KMS-11 (cell line): ENCODE data around the gene TAB2.

Experiments used
- H2AFZ ChIP-seq: fragments of 200-600 bp; sonication (generic); 2 replicates; pipeline ENCODE4 v1.6.1; 2016; ENCODE audit warnings: antibody characterized with exemption, mixed run types, low read depth
- H3K27ac ChIP-seq: fragments of 200-600 bp; sonication (generic); 2 replicates; pipeline ENCODE4 v1.6.1; 2016; ENCODE audit warnings: mild to moderate bottlenecking, mixed run types
- H3K27me3 ChIP-seq: fragments of 200-600 bp; sonication (generic); 2 replicates; pipeline ENCODE4 v1.6.1; 2017; ENCODE audit warnings: mild to moderate bottlenecking, low read depth, mixed run types, moderate library complexity; ENCODE audit not compliant: insufficient read depth
- H3K36me3 ChIP-seq: fragments of 200-600 bp; sonication (generic); 2 replicates; pipeline ENCODE4 v1.6.1; 2017; ENCODE audit warnings: mild to moderate bottlenecking, mixed run types; ENCODE audit not compliant: insufficient read depth
- H3K4me1 ChIP-seq: fragments of 200-600 bp; sonication (generic); 2 replicates; pipeline ENCODE4 v1.6.1; 2016; ENCODE audit warnings: mild to moderate bottlenecking, low read depth, mixed run types; ENCODE audit not compliant: poor library complexity, severe bottlenecking
- H3K4me2 ChIP-seq: fragments of 200-600 bp; sonication (generic); 2 replicates; pipeline ENCODE4 v1.7.0; 2016; ENCODE audit warnings: mild to moderate bottlenecking, mixed run types
- H3K4me3 ChIP-seq: fragments of 200-600 bp; sonication (generic); IDR thresholded peaks from 2 replicates; pipeline ENCODE4 v1.6.1; 2017; ENCODE audit warnings: low read depth, low read length, mixed read lengths; ENCODE audit not compliant: insufficient read depth
- H3K79me2 ChIP-seq: fragments of 200-600 bp; sonication (generic); 2 replicates; pipeline ENCODE4 v1.6.1; 2016; ENCODE audit warnings: low read depth, mixed run types; ENCODE audit not compliant: insufficient read depth
- H3K9ac ChIP-seq: fragments of 200-600 bp; sonication (generic); 2 replicates; pipeline ENCODE4 v1.6.1; 2016; ENCODE audit warnings: mild to moderate bottlenecking, mixed run types
- H4K20me1 ChIP-seq: fragments of 200-600 bp; sonication (generic); 2 replicates; pipeline ENCODE4 v1.6.1; 2016; ENCODE audit warnings: mild to moderate bottlenecking, mixed run types; ENCODE audit not compliant: insufficient read depth
- TF ChIP-seq, protein P1 (sequence below): fragments of 200-600 bp; sonication (generic); conservative IDR thresholded peaks from 2 replicates; pipeline ENCODE4 v1.6.1; 2017; ENCODE audit warnings: low read depth, mild to moderate bottlenecking, antibody characterized with exemption, low read length, moderate library complexity, mixed read lengths

TAB2 gene

DNA sequence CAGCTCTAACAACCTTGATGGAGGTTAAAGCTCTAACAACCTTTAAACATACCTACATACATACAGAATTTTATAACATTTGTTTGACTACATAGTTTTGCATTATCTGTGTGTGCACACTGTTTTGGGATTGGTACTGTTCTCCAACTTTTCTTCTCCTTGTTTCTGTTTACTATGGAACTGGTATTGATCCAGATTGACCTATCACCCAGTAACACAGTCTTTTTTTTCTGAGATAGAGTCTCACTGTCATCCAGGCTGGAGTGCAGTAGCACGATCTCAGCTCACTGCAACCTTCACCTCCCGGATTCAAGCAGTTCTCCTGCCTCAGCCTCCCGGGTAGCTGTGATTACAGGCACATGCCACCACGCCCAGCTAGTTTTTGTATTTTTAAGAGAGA, 65.9 kb downstream of the TAB2 start:
- Histone ChIP-seq H2AFZ (no peak overlapping the region), H3K4me3 (no peak overlapping the region), H3K4me1 (no peaks in the 10 kb centered on the region), H3K27ac (no peak overlapping the region), H4K20me1 (no peaks in the 10 kb centered on the region), H3K27me3 (no peaks in the 10 kb centered on the region), H3K9ac (no peak overlapping the region), H3K4me2 (no peak overlapping the region), H3K79me2 (no peaks in the 10 kb centered on the region), H3K36me3 (no peaks in the 10 kb centered on the region)
- TF ChIP-seq, protein P1, sequence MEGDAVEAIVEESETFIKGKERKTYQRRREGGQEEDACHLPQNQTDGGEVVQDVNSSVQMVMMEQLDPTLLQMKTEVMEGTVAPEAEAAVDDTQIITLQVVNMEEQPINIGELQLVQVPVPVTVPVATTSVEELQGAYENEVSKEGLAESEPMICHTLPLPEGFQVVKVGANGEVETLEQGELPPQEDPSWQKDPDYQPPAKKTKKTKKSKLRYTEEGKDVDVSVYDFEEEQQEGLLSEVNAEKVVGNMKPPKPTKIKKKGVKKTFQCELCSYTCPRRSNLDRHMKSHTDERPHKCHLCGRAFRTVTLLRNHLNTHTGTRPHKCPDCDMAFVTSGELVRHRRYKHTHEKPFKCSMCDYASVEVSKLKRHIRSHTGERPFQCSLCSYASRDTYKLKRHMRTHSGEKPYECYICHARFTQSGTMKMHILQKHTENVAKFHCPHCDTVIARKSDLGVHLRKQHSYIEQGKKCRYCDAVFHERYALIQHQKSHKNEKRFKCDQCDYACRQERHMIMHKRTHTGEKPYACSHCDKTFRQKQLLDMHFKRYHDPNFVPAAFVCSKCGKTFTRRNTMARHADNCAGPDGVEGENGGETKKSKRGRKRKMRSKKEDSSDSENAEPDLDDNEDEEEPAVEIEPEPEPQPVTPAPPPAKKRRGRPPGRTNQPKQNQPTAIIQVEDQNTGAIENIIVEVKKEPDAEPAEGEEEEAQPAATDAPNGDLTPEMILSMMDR: no peak

DNA sequence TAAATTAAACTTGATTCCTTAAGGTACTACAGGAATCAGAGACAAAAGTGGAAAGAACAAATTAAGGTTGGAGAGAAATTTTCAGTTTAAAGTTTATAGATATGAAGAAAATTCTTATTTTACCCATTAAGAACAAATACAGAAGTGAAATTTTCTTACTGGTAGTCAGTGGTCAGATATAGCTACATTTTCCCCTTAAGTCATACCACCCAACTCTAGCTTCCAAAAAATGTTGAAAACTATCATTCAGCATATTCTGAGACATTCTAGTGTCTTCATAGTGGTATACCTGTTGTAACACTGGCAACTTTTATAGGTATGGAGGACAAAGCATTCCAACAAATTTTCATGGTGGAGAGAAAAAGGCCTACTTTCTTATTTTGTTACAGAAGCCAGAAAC, 67.0 kb downstream of the TAB2 start:
- Histone ChIP-seq H3K79me2 (no peaks in the 10 kb centered on the region), H3K27ac (no peak overlapping the region)
- TF ChIP-seq, protein P1: no peak

DNA sequence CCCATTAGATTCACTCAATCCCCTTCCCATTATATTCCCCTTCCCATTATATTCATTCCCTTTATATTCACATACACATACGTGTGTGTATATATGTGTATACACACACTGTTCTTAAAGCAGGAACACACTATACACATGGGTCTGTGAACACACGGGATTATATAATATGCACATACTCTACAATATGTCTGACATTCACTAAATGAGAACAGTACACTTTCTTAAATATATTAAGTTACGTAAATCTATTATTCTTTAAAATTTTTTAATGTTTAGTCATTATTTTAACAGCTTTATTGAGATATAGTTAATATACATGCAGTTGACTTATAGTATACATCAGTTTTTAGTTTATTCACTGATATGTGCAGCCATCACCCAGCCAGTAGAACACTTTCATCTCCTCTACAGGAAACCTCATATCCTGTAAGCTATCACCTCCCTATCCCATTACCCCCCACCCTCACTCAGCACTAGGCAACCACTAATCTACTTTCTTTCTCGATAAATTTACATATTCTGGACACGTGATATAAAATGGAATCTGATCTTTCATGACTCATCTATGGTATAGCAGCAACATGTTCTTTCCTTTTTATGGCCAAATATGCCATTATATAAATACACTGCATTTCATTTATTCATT, 68.6 kb downstream of the TAB2 start:
- H4K20me1 ChIP-seq: no peaks in the 10 kb centered on the region
- no peak overlapping the region for H3K4me3 ChIP-seq
- no peaks in the 10 kb centered on the region for H3K4me1 ChIP-seq
- TF ChIP-seq, protein P1: no peak
- no peak overlapping the region for H3K4me2 ChIP-seq
- H3K27me3 ChIP-seq: no peaks in the 10 kb centered on the region
- no peaks in the 10 kb centered on the region for H3K36me3 ChIP-seq
- no peak overlapping the region for H3K27ac ChIP-seq
- H2AFZ ChIP-seq: no peak overlapping the region
- H3K79me2 ChIP-seq: no peaks in the 10 kb centered on the region
- H3K9ac ChIP-seq: no peak overlapping the region

More for the DNA sequence above, 67.0 kb downstream of the TAB2 start:
- Histone ChIP-seq H3K36me3 (no peaks in the 10 kb centered on the region), H3K9ac (no peak overlapping the region), H3K27me3 (no peaks in the 10 kb centered on the region), H3K4me2 (no peak overlapping the region), H3K4me1 (no peaks in the 10 kb centered on the region), H4K20me1 (no peaks in the 10 kb centered on the region), H2AFZ (no peak overlapping the region), H3K4me3 (no peak overlapping the region)

DNA sequence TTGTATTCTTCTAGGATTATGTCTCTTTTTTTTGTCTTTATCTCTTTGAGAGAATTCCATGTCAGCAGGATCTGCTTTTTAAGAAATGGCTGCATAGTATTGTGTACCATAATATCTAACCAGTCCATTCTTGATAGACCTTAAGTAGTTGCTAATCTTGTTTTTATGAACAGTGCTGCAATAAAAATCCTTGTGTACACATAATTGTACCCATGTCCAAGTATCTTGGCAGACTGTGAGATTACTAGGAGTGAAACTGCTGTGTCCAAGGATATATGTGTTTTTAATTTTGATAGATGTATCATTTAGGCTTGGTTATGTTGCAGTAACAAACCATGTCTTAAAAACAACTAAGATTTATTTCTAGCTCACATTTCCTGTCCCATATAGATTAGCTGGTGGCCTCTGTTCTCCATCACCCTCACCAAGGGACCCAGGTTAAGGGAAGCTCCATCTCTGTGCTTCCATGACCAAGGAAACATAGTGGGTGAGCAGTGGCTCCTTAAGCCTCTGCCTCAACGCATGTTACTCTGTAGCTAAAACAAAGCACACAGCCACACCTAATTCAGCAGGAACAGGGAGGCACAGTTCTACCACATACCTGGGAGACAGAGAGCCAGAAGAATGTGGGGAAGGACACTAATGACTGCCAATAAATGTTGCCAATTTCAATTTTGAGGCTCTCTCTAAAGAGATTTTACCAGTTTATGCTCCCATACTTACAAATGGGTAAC, 70.4 kb downstream of the TAB2 start:
- Histone ChIP-seq H2AFZ (no peak overlapping the region), H3K4me2 (no peak overlapping the region), H3K4me3 (no peak overlapping the region), H3K27me3 (no peaks in the 10 kb centered on the region), H3K36me3 (no peaks in the 10 kb centered on the region), H4K20me1 (no peaks in the 10 kb centered on the region), H3K27ac (no peak overlapping the region), H3K9ac (no peak overlapping the region), H3K4me1 (no peaks in the 10 kb centered on the region), H3K79me2 (no peaks in the 10 kb centered on the region)
- TF ChIP-seq, protein P1: no peak
